Liver (tissue), 3 donors: ENCODE results near the gene CDC14A.

Experiments
- EGR1 ChIP-seq, 2 donors: IDR thresholded peaks; 2 replicates each; pipeline ENCODE4 v1.6.1; 2016 to 2018; ENCODE audit warnings: antibody characterized with exemption in 2 of 2, low read depth in 2 of 2
- GABPA ChIP-seq, 2 donors: IDR thresholded peaks in 1 of 2; conservative IDR thresholded peaks in 1 of 2; 2 replicates each; pipeline ENCODE4 v1.6.1; 2016; ENCODE audit warnings: antibody characterized with exemption in 2 of 2, mild to moderate bottlenecking in 1 of 2, moderate library complexity in 1 of 2
- HNF4G ChIP-seq: IDR thresholded peaks from 2 replicates; pipeline ENCODE4 v1.6.1; 2016; ENCODE audit warnings: antibody characterized with exemption
- RAD21 ChIP-seq, 2 donors: IDR thresholded peaks; 2 replicates each; pipeline ENCODE4 v1.6.1; 2016; ENCODE audit warnings: antibody characterized with exemption in 2 of 2, mild to moderate bottlenecking in 2 of 2
- SP1 ChIP-seq: IDR thresholded peaks from 2 replicates; pipeline ENCODE4 v1.6.1; 2018; ENCODE audit warnings: antibody characterized with exemption, mild to moderate bottlenecking
- TF ChIP-seq, protein P1 (sequence below): fragments of 150-350 bp; IDR thresholded peaks from 2 replicates; pipeline ENCODE4 v1.5.1; 2017; ENCODE audit warnings: improper control_type of control experiment, low read depth, low read length; ENCODE audit not compliant: missing input control
- TF ChIP-seq, protein P2 (sequence below): IDR thresholded peaks from 2 replicates; pipeline ENCODE4 v1.6.1; 2016; ENCODE audit warnings: antibody characterized with exemption, mild to moderate bottlenecking
- TF ChIP-seq, protein P3 (sequence below): IDR thresholded peaks from 2 replicates; pipeline ENCODE4 v1.6.1; 2016; ENCODE audit warnings: antibody characterized with exemption
- TF ChIP-seq, protein P4 (sequence below): IDR thresholded peaks from 2 replicates; pipeline ENCODE4 v1.6.1; 2016; ENCODE audit warnings: antibody characterized with exemption
- donor health status: healthy.
- donor health status: healthy.

DNA sequence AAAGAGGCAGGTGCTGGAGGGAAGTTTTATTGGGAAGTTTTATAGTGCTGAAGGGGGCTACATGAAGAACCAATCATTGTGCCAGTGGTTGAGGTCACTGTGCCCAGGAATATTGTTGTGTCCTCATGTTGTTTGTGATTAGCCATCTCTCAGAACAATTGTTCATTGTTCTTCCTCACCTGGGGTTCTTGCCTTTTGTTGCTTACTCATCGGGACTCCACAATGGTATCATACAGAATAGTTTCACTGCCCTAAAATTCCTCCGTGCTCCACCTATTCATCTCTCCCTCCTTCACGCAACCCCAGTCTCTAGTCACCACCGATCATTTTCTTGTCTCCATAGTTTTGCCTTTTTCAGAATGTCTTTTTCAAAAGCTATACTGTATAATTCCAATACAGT, 38.9 kb upstream of the CDC14A start:
- TF ChIP-seq GABPA (IDR thresholded peaks at IDR 0.05 in 1 of 2, conservative IDR thresholded peaks at IDR 0.05 in 1 of 2): no peak
- TF ChIP-seq, protein P1, sequence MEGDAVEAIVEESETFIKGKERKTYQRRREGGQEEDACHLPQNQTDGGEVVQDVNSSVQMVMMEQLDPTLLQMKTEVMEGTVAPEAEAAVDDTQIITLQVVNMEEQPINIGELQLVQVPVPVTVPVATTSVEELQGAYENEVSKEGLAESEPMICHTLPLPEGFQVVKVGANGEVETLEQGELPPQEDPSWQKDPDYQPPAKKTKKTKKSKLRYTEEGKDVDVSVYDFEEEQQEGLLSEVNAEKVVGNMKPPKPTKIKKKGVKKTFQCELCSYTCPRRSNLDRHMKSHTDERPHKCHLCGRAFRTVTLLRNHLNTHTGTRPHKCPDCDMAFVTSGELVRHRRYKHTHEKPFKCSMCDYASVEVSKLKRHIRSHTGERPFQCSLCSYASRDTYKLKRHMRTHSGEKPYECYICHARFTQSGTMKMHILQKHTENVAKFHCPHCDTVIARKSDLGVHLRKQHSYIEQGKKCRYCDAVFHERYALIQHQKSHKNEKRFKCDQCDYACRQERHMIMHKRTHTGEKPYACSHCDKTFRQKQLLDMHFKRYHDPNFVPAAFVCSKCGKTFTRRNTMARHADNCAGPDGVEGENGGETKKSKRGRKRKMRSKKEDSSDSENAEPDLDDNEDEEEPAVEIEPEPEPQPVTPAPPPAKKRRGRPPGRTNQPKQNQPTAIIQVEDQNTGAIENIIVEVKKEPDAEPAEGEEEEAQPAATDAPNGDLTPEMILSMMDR: no peak
- TF ChIP-seq, protein P2, sequence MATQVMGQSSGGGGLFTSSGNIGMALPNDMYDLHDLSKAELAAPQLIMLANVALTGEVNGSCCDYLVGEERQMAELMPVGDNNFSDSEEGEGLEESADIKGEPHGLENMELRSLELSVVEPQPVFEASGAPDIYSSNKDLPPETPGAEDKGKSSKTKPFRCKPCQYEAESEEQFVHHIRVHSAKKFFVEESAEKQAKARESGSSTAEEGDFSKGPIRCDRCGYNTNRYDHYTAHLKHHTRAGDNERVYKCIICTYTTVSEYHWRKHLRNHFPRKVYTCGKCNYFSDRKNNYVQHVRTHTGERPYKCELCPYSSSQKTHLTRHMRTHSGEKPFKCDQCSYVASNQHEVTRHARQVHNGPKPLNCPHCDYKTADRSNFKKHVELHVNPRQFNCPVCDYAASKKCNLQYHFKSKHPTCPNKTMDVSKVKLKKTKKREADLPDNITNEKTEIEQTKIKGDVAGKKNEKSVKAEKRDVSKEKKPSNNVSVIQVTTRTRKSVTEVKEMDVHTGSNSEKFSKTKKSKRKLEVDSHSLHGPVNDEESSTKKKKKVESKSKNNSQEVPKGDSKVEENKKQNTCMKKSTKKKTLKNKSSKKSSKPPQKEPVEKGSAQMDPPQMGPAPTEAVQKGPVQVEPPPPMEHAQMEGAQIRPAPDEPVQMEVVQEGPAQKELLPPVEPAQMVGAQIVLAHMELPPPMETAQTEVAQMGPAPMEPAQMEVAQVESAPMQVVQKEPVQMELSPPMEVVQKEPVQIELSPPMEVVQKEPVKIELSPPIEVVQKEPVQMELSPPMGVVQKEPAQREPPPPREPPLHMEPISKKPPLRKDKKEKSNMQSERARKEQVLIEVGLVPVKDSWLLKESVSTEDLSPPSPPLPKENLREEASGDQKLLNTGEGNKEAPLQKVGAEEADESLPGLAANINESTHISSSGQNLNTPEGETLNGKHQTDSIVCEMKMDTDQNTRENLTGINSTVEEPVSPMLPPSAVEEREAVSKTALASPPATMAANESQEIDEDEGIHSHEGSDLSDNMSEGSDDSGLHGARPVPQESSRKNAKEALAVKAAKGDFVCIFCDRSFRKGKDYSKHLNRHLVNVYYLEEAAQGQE: no peak
- no peak for TF ChIP-seq EGR1 (IDR thresholded peaks at IDR 0.05; ENCODE audit: low read depth in 2 of 2)
- no peak for TF ChIP-seq RAD21 (IDR thresholded peaks at IDR 0.05)
- TF ChIP-seq, protein P3, sequence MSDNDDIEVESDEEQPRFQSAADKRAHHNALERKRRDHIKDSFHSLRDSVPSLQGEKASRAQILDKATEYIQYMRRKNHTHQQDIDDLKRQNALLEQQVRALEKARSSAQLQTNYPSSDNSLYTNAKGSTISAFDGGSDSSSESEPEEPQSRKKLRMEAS: no peak
- TF ChIP-seq, protein P4, sequence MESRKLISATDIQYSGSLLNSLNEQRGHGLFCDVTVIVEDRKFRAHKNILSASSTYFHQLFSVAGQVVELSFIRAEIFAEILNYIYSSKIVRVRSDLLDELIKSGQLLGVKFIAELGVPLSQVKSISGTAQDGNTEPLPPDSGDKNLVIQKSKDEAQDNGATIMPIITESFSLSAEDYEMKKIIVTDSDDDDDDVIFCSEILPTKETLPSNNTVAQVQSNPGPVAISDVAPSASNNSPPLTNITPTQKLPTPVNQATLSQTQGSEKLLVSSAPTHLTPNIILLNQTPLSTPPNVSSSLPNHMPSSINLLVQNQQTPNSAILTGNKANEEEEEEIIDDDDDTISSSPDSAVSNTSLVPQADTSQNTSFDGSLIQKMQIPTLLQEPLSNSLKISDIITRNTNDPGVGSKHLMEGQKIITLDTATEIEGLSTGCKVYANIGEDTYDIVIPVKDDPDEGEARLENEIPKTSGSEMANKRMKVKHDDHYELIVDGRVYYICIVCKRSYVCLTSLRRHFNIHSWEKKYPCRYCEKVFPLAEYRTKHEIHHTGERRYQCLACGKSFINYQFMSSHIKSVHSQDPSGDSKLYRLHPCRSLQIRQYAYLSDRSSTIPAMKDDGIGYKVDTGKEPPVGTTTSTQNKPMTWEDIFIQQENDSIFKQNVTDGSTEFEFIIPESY: no peak
- no peak for TF ChIP-seq HNF4G
- no peak for TF ChIP-seq SP1
